GM19468 (cell line): Measurements from ENCODE around the gene S100A2.
"Not testable (repeated sequence)": the region's sequence is repeated elsewhere in the genome, so short reads cannot be mapped to it uniquely, and the experiment has no call there.

ENCODE experiments used
- ATAC-seq: cut with Tn5 transposase; IDR thresholded peaks from one replicate; pipeline ENCODE4 v1.9.1; 2021; ENCODE audit warnings: mild to moderate bottlenecking, moderate library complexity, moderate number of reproducible peaks; ENCODE audit not compliant: unreplicated experiment; ENCODE audit errors: extremely low read depth

S100A2 gene

GRCh38 chr1:153567621-153568366 is 2.1 kb upstream of the S100A2 start:
- no peak for ATAC-seq

DNA sequence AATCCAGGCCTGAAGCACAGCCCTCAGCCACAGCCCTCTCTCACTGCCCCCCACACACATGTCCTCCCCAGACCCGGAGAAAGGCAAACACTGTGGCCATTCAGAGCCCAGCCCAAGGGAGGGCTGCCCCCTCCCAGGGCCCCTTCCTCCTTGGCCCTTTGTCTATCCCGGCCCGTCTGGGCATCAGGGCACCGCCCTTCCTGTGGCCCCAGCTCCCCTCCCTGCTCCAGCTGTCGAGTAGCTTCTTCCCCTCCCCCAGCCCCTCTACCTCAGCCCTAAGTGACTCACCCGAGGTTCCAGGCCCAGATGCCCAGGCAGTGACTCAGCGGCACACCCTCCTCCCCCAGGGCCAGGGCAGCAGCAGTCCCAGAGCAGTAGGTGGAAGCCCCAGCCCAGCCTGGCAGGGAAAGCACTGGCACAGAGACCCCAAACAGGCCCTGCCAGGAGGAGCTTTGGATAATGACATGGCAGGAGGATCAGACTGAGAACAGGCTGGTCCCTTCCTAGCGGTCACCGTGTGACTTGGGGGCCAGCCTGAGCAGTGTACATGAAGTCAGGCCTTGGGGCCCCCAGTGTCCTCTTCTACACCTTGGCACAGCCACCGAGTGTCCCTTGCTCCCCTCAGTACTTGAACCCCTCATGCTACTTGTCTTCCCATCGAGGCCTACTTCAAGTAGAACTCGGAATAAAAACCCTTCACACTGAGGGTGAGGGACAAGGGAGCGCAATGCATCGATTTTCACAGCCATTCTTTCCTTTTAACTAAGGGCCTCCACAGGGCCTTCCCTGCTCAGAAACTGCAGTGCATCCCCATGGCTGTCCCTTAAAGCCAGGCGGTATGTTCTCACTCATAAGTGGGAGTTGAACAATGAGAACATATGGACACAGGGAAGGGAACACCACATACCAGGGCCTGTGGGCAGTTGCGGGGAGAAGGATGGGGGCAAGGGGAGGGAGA is 1.0 kb upstream of the S100A2 start:
- no peak for ATAC-seq

DNA sequence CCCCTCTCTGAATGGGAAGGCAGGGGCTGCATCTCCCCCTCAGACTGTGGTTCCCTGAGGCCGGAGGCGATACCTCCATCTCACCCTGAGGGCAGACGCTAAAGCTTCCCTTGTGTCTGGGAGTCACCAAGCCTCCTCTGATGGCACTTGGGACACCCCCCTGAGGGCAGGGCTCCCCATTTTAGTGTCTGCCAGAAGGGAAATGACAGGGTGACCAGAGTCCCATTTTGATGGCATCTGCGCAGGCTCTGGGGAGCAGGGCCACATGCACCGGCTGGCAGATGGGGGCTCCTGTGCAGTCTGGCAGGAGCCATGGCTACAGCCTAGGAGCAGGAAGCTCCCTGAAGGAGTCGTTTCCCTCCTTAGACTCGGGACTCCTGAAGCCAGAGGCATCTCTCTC is 1.7 kb downstream of the S100A2 start:
- no peak for ATAC-seq

GRCh38 chr1:153563483-153563901 is 2.2 kb downstream of the S100A2 start:
- ATAC-seq, result no peak

- not testable (repeated sequence) for ATAC-seq
These were observed 3.6 kb downstream of the S100A2 start for GRCh38 chr1:153562021-153562420.

DNA sequence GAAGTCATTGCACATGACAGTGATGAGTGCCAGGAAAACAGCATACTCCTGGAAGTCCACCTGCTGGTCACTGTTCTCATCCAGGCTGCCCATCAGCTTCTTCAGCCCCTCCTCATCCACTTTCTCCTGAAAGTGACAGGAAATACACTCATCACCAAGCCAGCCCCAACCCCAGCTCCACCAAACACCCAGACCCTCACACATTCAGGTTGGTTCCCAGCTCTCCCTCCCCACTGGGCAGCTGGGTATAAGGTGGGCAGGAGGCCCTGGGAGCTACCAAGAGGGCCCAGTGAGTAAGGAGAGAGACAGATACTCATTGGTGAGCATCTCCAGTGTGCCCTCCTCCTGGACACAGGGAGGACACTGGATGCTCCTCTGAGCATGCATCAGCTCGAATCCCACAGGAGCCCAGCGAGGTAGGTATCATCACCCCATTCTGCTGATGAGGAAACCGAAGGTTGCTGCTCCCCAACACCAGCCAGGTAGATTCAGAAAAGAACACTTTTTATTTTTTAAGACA is 4.1 kb downstream of the S100A2 start:
- no peak for ATAC-seq

DNA sequence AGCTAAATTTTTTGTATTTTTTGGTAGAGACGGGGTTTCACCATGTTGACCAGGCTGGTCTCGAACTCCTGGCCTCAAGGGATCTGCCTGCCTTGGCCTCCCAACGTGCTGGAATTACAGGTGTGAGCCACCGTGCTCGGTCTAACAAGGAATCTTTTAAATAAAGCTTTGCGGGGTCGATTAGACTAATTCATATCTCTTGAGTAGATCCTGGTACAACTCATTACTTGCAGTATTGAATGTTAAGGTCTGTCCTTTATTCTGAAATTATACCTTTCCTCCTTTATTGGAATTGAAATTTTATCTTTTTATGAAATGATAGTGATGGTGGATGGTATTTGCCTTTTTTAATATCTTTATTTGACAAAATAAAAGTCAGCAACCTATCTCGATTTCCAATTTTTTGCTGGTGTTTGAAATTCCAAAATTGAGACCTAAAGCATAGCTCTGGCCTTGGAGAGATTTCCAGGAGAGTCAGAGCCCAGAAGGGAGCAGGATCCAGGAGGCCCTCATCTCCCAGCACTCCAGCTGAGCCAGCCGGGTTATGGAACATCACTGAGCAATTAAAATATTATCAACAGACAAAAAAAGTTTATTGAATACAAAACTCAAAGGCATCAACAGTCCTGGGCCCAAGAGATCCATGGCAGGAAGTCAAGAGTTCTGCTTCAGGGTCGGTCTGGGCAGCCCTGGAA is 4.7 kb downstream of the S100A2 start:
- ATAC-seq, result no peak

DNA sequence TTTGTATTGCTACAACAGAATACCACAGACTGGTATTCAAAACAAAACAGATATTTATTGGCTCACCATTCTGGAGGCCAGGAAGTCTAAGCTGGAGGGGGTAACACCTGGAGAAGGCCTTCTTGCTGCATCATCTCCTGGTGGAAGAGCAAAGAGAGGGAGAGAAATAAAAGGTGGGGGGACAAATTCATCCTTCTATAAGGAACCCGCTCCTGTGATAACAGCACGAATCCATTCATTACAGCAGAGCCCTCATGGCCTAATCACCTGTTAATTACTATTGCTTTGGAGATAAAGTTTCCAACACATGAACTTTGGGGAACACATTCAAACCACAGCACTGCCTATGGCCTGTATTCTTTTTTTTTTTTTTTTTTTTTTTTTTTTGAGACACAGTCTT is 5.4 kb downstream of the S100A2 start:
- no peak for ATAC-seq

DNA sequence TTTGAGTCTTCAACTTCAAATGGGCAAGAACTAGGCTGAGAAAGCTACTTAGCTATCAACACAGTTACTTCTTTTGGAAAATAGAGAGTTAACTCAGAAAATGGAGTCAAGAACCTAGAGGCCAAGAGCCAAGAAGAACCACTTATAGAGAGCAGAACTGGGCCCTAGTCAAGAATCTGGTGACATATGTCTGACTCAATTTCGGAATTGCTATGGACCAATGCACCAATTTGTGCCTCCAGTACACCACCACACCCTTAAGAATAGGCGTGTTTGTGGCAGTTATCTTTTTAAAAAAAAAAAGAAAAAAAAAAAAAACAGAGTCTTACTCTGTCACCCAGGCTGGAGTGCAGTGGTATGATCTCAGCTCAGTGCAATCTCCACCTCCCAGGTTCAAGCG is 7.8 kb downstream of the S100A2 start:
- ATAC-seq, result no peak

GRCh38 chr1:153556348-153556747 is 9.3 kb downstream of the S100A2 start:
- no peak for ATAC-seq

DNA sequence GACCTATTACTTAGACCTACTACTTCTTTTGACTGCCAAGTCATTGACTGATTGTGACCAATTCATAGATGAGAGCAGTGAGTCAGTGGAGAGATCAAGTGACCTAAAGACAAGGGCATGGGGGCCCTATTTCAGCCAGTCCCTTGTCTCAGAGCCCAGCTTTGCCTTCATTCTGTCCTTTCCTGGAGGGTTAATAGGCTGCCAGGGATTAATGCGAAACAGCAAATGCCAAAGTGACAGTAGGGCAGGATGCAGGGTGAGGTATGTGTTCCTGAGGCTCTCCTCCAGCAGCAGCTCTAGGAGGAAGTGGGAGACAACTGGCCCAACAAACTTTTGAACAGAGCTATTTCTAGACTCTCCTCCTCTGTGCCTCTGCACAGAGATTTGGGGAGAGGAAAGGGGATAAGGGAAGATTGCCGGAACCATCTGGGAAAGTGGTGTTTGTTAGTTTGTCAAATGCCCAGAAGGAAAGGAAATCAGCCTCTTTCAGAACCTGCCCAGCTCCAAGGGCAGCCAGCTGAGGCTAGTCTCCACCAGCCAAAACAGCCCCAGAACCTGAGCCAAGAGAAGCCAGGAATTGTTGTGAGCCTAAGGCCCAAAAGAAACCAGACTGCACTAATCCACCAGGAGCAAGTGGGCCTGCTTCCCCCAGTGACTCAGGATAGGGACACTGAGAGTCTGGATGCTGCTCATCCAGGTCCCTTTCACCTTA is 11.7 kb downstream of the S100A2 start:
- ATAC-seq, result no peak

DNA sequence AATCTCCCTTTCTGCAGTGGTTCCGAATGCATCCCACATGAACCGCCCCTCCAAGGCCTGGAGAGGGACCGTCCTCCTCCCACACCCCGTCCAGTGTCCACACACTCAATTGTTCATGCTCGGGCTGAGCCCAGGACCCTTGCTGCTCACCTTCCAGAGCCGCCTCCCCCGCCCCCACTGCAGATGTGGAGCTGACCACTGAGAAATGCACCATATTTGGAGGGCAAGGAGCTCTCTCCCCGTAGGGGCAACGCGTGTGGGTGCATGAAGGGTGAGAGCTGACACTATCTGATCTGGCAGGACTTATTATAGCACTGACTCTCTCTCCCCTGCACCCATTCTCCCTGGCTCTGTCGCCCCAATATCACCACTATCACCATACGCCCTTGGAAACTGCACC is 12.5 kb downstream of the S100A2 start:
- no peak for ATAC-seq

GRCh38 chr1:153552335-153552734 is 13.3 kb downstream of the S100A2 start:
- ATAC-seq, result no peak

GRCh38 chr1:153550827-153551500 is 14.7 kb downstream of the S100A2 start:
- no peak for ATAC-seq

DNA sequence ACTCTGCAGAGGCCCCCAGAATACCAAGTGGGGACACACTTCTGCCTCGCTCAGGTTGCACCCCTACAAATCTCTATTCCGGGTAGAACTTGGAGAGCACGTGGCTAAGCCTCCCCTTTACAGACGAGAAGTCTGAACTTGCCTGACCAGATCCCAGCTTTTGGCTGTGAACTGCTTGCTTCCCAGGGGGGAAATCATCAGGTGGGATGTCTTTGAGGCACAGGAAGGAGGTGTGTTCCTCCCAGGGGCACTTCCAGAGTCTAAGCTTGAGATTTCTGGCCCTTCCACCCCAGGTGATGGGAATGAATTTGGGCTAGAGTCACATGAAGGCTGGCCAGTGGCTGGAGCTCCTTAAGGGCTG is 15.3 kb downstream of the S100A2 start:
- ATAC-seq, result no peak

DNA sequence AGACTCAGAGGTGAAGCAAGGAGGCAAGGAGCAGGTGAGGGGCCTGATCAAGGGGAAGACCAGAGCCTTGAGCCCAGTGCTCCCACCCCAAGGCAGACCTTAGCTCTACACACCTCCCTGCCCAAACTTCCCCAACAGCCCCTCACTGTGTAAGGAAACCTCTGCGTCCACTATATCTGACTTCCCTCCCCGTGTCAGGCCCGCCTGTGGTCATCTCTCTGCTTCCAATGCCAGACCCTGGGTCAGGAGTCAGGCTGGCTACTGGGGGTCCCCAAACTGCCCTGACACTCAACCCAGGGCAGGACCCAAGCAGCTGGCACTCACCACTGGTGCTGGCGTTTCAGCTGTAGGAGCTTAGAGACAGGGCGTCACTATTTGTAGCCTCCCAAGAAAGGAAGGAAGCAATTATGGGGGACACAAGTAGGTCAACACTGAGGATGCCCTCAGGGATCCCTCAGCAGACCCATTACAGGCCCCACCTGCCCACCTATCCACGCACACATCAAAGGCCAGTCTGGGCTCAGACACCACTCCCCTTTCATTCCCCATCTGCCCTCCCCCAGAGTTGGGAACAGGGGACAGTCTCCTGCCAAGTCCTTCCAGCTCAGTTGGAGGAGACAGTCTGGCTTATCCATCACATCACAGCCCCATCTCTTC is 15.8 kb downstream of the S100A2 start:
- no peak for ATAC-seq

- ATAC-seq, result no peak
These were observed 16.6 kb downstream of the S100A2 start, which contains the start of gene S100A3 for GRCh38 chr1:153548722-153549688. Gene S100A3, minus strand, starts transcription at chr1:153549258. Its CDS starts 773 bp downstream, at chr1:153548485.
